Motor neuron (in vitro differentiated cells): Measurements from ENCODE around the gene PCNT. TPM values are rescaled to one million over a fixed set of nuclear protein-coding genes. Genes with fewer than 3 reads are reported as not detected.

Source experiments
- ATAC-seq, 8 experiments: fragments of 200-7000 bp; cut with Tn5 transposase; replicated peaks in 6 of 8; 2 replicates each; pipeline ENCODE4 v1.8.0; 2021; ENCODE audit warnings: mild to moderate bottlenecking in 8 of 8, moderate library complexity in 8 of 8
- H3K27ac ChIP-seq, 2 donors: fragments of 250-450 bp; sonication (Bioruptor Pico); 2 replicates each; pipeline ENCODE4 v1.9.0; 2021; ENCODE audit warnings: antibody characterized with exemption in 2 of 2, mild to moderate bottlenecking in 2 of 2, moderate library complexity in 1 of 2
- H3K4me1 ChIP-seq, 2 donors: fragments of 250-450 bp; sonication (Bioruptor Pico); replicated peaks in 1 of 2; 2 replicates each; pipeline ENCODE4 v1.6.1; 2021; ENCODE audit warnings: antibody characterized with exemption in 2 of 2, mild to moderate bottlenecking in 2 of 2, moderate library complexity in 1 of 2
- H3K4me3 ChIP-seq, 5 donors: fragments of 250-450 bp; sonication (Bioruptor Pico); 2 replicates each; pipeline ENCODE4 v1.9.0; 2021; ENCODE audit warnings: antibody characterized with exemption in 5 of 5, mild to moderate bottlenecking in 5 of 5, moderate library complexity in 4 of 5
- WGBS, 10 experiments: fragments of 450-650 bp; shearing (Covaris generic); methylation state at CpG; one replicate each; pipeline ENCODE4 v1.0.0; 2022; 5-methylcytosine and 5-hydroxymethylcytosine counted together
- in situ Hi-C, 9 experiments: fragments of 400-800 bp; cut with MboI; loops; one replicate each; pipeline ENCODE4 v1.15.0; 2021; ENCODE audit warnings: low sequenced_read_pairs in 9 of 9, low pct_unique_long_range_greater_than_20kb in 2 of 9; ENCODE audit not compliant: unreplicated experiment in 9 of 9
- total RNA-seq, 8 experiments: library from RNA; unstranded; fragments of 300-600 nt; gene quantifications; 2 replicates each; pipeline versions ENCODE4 v1.2.3 to v1.2.4, GENCODE V29; 2022

The PCNT gene
- total RNA-seq, 8 experiments from 2014 or later: 8.9 to 49.0 (median 14.3) TPM

DNA sequence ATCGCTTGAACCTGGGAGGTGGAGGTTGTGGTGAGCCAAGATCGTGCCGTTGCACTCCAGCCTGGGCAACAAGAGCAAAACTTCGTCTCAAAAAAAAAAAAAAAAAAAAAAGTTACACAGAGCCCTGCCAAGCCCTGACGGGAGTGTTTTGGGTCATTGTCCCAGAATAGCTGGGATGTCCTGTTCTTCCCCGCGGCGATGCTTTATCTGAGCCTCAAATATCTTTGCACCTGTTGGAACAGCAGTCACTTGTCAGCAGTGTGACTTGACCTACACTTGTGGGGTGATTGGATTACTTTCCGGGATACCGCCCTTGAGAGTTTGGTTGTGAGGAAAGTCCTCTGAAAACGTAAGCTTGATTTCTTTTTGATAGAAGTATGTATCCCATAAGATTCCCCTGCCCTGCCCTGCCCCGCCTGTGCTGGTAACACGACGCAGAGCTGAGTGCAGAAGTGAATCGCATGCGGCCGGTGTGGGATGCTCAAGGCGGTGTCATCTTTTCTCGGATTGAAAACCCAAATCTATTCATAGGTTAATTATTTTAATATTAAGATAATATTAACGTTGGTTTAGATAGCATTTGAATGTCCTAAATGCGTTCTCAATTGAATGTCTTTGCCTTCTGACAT, 50.9 kb downstream of the PCNT start:
- WGBS, 10 experiments: 79 to 95% (median 88%) methylated on average over 3 to 15 of the region's 21 CpGs; no CpG with 5 or more reads in 1 of the 10 experiments
- Histone ChIP-seq H3K4me3 (no peak overlapping the region), H3K4me1 (no peaks in the 10 kb centered on the region), H3K27ac (no peak overlapping the region)
- no peak for ATAC-seq
- in situ Hi-C loops: no loop called here

DNA sequence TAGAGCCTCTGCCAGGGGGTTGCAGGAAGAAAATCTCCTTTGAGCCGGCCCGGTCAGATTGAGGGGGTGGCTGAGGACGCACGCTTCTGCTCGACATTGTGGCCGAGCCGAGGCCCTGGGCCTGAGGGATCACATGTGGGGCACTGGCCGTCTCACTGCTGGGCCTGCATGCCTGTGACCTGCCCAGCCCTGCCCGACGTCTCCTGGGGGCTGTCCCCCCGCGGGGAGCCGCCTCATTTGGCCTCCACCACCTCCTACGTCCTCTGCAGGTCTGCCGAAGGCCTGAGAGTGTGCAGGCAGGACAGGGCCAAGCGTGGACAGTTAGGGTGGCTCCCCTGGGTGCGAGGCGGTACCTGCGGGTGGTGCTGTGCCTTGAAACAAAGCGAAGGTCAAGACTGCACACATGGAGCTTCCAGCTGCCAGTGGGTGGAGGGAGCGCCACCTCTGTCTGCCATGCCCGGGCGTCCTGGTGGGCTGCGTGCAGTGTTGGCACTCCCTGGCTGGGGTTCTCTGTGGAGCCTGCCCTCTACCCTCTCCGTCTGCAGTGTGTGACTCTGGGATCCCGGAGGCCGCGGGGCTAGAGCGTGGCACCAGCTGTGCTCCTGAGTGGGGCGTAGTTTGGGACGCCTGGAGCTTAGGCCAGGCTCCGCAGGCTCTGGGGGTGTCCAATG, 51.7 kb downstream of the PCNT start:
- no peak for ATAC-seq
- in situ Hi-C loops: no loop called here
- Histone ChIP-seq H3K27ac (no peak overlapping the region), H3K4me1 (peaks cover 2% of the 10 kb centered on the region in 2 donors), H3K4me3 (no peak overlapping the region)
- 40 to 100% (median 89%) methylated on average over 1 to 16 of the region's 32 CpGs; no CpG with 5 or more reads in 5 of the 10 experiments for WGBS, 10 experiments

DNA sequence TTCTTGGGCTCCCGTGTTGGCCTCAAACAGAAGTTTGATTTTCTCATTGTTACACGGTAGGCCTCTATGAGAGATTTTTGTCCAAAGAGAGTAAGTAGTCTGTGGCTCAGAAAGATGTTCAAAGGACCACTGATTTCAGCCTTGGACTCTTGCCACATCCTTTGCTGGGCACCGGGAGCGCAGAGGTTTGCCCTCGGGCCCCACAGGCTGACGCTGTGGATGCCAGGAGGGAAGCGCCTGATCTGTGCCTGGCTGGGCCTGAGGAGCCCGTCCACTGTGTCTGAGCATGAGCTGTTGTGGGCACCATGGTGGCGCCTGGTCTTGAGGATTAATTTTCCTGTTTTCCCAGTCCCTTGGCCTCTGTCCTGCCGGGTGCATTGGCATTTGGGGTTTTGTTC, 52.3 kb downstream of the PCNT start:
- in situ Hi-C loops: no loop called here
- Histone ChIP-seq H3K4me3 (no peak overlapping the region), H3K27ac (no peak overlapping the region), H3K4me1 (peaks cover 5 to 8% of the 10 kb centered on the region in 2 donors)
- 68 to 100% (median 88%) methylated on average over 1 to 5 of the region's 10 CpGs; no CpG with 5 or more reads in 4 of the 10 experiments for WGBS, 10 experiments
- ATAC-seq: no peak

- no peak for ATAC-seq
- in situ Hi-C loops: no loop called here
- WGBS, 10 experiments: 42 to 100% (median 90%) methylated on average over 1 to 7 of the region's 14 CpGs; no CpG with 5 or more reads in 1 of the 10 experiments
- Histone ChIP-seq H3K4me3 (no peak overlapping the region), H3K4me1 (peaks cover 5 to 9% of the 10 kb centered on the region in 2 donors), H3K27ac (no peak overlapping the region)
These were observed 53.0 kb downstream of the PCNT start for GRCh38 chr21:46376856-46377453.

- Histone ChIP-seq H3K27ac (no peak overlapping the region), H3K4me3 (no peak overlapping the region), H3K4me1 (peaks cover 5 to 9% of the 10 kb centered on the region in 2 donors)
- in situ Hi-C loops: no loop called here
- no peak for ATAC-seq
- WGBS, 10 experiments: 80 to 100% (median 96%) methylated on average over 3 to 14 of the region's 14 CpGs; no CpG with 5 or more reads in 1 of the 10 experiments
These were observed 53.8 kb downstream of the PCNT start for GRCh38 chr21:46377789-46378188.

- 93 to 100% (median 100%) methylated on average over 1 to 17 of the region's 19 CpGs; no CpG with 5 or more reads in 5 of the 10 experiments for WGBS, 10 experiments
- Histone ChIP-seq H3K27ac (no peak overlapping the region), H3K4me1 (peaks cover 5 to 9% of the 10 kb centered on the region in 2 donors), H3K4me3 (no peak overlapping the region)
- ATAC-seq: no peak
- in situ Hi-C loops: no loop called here
These were observed 55.1 kb downstream of the PCNT start for GRCh38 chr21:46379105-46379504.

DNA sequence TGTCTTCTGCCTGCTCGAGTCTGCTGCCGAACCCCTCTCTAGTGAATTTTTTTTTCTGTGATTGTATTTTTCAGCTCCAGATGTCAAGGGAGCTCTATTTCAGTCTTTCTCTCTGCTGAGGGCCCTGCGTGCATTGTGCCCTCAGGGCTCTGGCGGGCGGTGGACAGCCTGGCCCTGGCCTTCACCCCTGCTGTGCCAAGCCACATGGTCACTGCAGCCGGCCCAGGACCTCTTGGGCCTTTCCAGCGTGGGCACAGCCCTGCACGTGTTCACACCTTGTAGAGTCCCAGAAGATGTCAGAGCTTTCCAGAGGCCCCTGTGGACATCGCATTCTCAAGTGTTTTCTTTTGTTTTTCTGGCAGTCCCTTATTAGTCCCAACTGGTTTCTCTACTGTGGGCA, 55.7 kb downstream of the PCNT start:
- no peak overlapping the region for H3K27ac ChIP-seq
- ATAC-seq: no peak
- in situ Hi-C loops: no loop called here
- H3K4me3 ChIP-seq: no peak overlapping the region
- peaks cover 5 to 9% of the 10 kb centered on the region in 2 donors for H3K4me1 ChIP-seq
- WGBS, 10 experiments: 75 to 100% (median 94%) methylated on average over 1 to 7 of the region's 9 CpGs; no CpG with 5 or more reads in 1 of the 10 experiments

DNA sequence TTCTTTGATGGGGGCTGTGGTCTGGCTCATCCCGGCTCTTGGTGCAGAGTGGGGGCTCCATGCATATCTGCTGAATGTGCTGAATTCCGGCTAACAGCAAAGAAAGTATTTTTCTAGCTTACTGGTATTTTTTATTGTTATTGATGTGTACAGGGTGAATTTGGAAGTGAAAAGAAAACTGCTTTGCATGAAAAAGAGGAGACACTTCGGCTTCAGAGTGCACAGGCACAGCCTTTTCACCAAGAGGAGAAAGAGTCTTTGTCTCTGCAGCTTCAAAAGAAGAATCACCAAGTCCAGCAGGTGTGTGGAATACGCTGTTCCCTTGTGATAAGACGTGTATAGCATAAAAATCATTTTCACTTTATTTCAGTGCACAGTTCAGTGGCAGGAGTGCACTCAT, 57.6 kb downstream of the PCNT start:
- H3K27ac ChIP-seq: peak overlapping the region; percentile 74 to 79
- 4 to 100% (median 72%) methylated on average over 2 to 5 of the region's 5 CpGs; no CpG with 5 or more reads in 2 of the 10 experiments for WGBS, 10 experiments
- peaks cover 5 to 9% of the 10 kb centered on the region in 2 donors for H3K4me1 ChIP-seq
- ATAC-seq: peak in 5 of 8 experiments; percentile 63 to 84 (median 79)
- in situ Hi-C loops: no loop called here
- H3K4me3 ChIP-seq: no peak overlapping the region

- H3K27ac ChIP-seq: no peak overlapping the region
- no peak for ATAC-seq
- WGBS, 10 experiments: 93 to 100% (median 99%) methylated on average over 1 to 21 of the region's 24 CpGs; no CpG with 5 or more reads in 3 of the 10 experiments
- in situ Hi-C loops: no loop called here
- peaks cover 5 to 9% of the 10 kb centered on the region in 2 donors for H3K4me1 ChIP-seq
- H3K4me3 ChIP-seq: no peak overlapping the region
These were observed 60.6 kb downstream of the PCNT start for GRCh38 chr21:46384556-46384955.

- no peak overlapping the region for H3K4me3 ChIP-seq
- in situ Hi-C loops: no loop called here
These were observed 62.1 kb downstream of the PCNT start for GRCh38 chr21:46385846-46386733.

DNA sequence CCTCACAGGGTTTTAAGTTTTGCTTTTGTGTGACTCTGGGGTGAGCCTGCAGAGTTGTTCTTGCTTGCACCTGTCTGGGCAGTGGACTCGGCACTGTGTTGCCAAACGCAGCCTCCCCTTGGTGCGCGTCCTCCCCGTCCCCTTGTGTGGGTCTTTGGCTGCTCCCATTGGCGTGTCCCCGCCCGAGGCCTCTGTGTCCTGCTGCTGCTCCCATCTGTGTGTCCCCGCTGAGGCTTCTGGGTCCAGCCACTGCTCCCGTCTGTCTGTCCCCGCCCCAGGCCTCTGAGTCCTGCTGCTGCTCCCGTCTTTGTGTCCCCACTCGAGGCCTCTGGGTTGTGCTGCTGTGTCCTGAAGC, 62.8 kb downstream of the PCNT start:
- WGBS, 10 experiments: 80 to 100% (median 93%) methylated on average over 1 to 8 of the region's 13 CpGs; no CpG with 5 or more reads in 6 of the 10 experiments
- no peaks in the 10 kb centered on the region for H3K4me1 ChIP-seq
- in situ Hi-C loops: no loop called here
- ATAC-seq: no peak
- no peak overlapping the region for H3K27ac ChIP-seq
- no peak overlapping the region for H3K4me3 ChIP-seq

More at GRCh38 chr21:46385846-46386733, 62.1 kb downstream of the PCNT start:
- peaks cover 0 to 2% of the 10 kb centered on the region in 2 donors for H3K4me1 ChIP-seq
- no peak overlapping the region for H3K27ac ChIP-seq
- ATAC-seq: peak in 1 of 8 experiments; percentile 35
- 80 to 100% (median 96%) methylated on average over 1 to 16 of the region's 45 CpGs; no CpG with 5 or more reads in 4 of the 10 experiments for WGBS, 10 experiments

DNA sequence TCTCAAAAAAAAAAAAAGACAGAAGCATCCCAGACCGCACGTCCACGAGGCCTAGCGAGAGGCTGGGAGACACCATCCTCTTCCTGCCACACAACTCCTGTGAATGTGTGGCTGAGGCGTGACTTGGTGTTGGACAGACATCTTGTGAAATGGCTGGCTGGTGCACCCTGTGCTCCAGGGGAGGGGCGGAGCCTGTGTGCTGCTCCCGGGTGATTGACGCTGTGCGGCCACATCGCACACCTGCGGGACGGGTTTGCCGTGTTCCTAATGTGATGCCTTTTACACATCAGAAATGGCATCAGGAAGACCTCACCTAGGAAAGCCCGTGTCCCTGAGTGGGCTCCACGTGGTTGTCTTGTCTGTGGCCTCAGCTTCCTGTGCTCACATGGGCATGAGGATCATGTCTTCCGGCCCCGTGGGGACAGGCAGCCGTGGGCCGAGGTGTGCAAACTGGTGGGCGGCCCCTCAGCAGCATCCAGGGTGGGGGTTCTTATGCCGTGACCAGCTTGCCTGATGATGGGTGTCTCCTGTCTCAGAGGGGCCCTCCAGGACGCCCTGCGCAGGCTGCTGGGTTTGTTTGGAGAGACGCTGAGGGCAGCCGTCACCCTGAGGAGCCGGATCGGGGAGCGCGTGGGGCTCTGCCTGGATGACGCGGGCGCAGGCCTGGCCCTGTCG, 64.4 kb downstream of the PCNT start:
- in situ Hi-C loops: no loop called here
- ATAC-seq: no peak
- 95 to 100% (median 100%) methylated on average over 1 to 8 of the region's 33 CpGs; no CpG with 5 or more reads in 5 of the 10 experiments for WGBS, 10 experiments
- H3K4me1 ChIP-seq: no peaks in the 10 kb centered on the region
- no peak overlapping the region for H3K4me3 ChIP-seq
- no peak overlapping the region for H3K27ac ChIP-seq
